ENCODE measurements around the gene RLBP1.

RLBP1 gene

GRCh38 chr15:89215627-89216026 lies 5.8 kb downstream of the RLBP1 start:
- Mint-ChIP-seq H3K4me1 (peaks cover 5% of the 10 kb centered on the region), H3K27me3 (ENCODE audit: low read depth, poor library complexity) (peaks cover 14% of the 10 kb centered on the region)

GRCh38 chr15:89211678-89212170 lies 9.7 kb downstream of the RLBP1 start:
- H3K9me3 Mint-ChIP-seq = no peaks in the 10 kb centered on the region
- H3K27ac Mint-ChIP-seq = no peak overlapping the region
- H3K4me1 Mint-ChIP-seq = peaks cover 17% of the 10 kb centered on the region
- no peak for TF ChIP-seq CTCF (IDR thresholded peaks at IDR 0.05)
- no peak for DNase-seq
- no peaks in the 10 kb centered on the region for H3K36me3 Mint-ChIP-seq (ENCODE audit: low read depth)
- no peak overlapping the region for H3K4me3 Mint-ChIP-seq
- peaks cover 3% of the 10 kb centered on the region for H3K27me3 Mint-ChIP-seq (ENCODE audit: low read depth, poor library complexity)

More at GRCh38 chr15:89215627-89216026, 5.8 kb downstream of the RLBP1 start:
- Mint-ChIP-seq H3K4me3 (no peak overlapping the region), H3K9me3 (no peaks in the 10 kb centered on the region), H3K27ac (no peak overlapping the region), H3K36me3 (ENCODE audit: low read depth) (no peaks in the 10 kb centered on the region)
- no peak for DNase-seq
- TF ChIP-seq CTCF (IDR thresholded peaks at IDR 0.05) = no peak

- Mint-ChIP-seq H3K4me1 (peaks cover 20% of the 10 kb centered on the region), H3K36me3 (ENCODE audit: low read depth) (no peaks in the 10 kb centered on the region), H3K27ac (no peak overlapping the region), H3K9me3 (no peaks in the 10 kb centered on the region), H3K27me3 (ENCODE audit: low read depth, poor library complexity) (peaks cover 3% of the 10 kb centered on the region), H3K4me3 (no peak overlapping the region)
- DNase-seq = no peak
- no peak for TF ChIP-seq CTCF (IDR thresholded peaks at IDR 0.05)
These were observed 12.3 kb downstream of the RLBP1 start for GRCh38 chr15:89209057-89209456.

- Mint-ChIP-seq H3K4me3 (no peak overlapping the region), H3K27ac (no peak overlapping the region), H3K27me3 (ENCODE audit: low read depth, poor library complexity) (peaks cover 3% of the 10 kb centered on the region), H3K36me3 (ENCODE audit: low read depth) (no peaks in the 10 kb centered on the region), H3K4me1 (peaks cover 27% of the 10 kb centered on the region), H3K9me3 (no peaks in the 10 kb centered on the region)
- DNase-seq = no peak
- no peak for TF ChIP-seq CTCF (IDR thresholded peaks at IDR 0.05)
These were observed 13.1 kb downstream of the RLBP1 start for GRCh38 chr15:89208256-89208655.

GRCh38 chr15:89206908-89207331 lies 14.5 kb downstream of the RLBP1 start:
- Mint-ChIP-seq H3K9me3 (no peaks in the 10 kb centered on the region), H3K27me3 (ENCODE audit: low read depth, poor library complexity) (peaks cover 3% of the 10 kb centered on the region), H3K36me3 (ENCODE audit: low read depth) (no peaks in the 10 kb centered on the region), H3K27ac (no peak overlapping the region), H3K4me3 (no peak overlapping the region), H3K4me1 (peaks cover 26% of the 10 kb centered on the region)
- peak; percentile 88 for DNase-seq
- TF ChIP-seq CTCF (IDR thresholded peaks at IDR 0.05) = peak; percentile 97

- Mint-ChIP-seq H3K27ac (no peak overlapping the region), H3K4me1 (peaks cover 25% of the 10 kb centered on the region), H3K4me3 (no peak overlapping the region), H3K9me3 (no peaks in the 10 kb centered on the region), H3K27me3 (ENCODE audit: low read depth, poor library complexity) (peaks cover under 1% of the 10 kb centered on the region), H3K36me3 (ENCODE audit: low read depth) (peaks cover 5% of the 10 kb centered on the region)
- TF ChIP-seq CTCF (IDR thresholded peaks at IDR 0.05) = no peak
- no peak for DNase-seq
These were observed 15.3 kb downstream of the RLBP1 start for GRCh38 chr15:89205991-89206585.
